ENCODE results near the gene SNX18. TPM values are rescaled to one million over a fixed set of nuclear protein-coding genes. Genes with fewer than 3 reads are reported as not detected.
"Not testable (repeated sequence)": the region's sequence is repeated elsewhere in the genome, so short reads cannot be mapped to it uniquely, and the experiment has no call there.

The SNX18 gene
- polyA plus RNA-seq, 1 donor from 2014 or later: 4.0 TPM

DNA sequence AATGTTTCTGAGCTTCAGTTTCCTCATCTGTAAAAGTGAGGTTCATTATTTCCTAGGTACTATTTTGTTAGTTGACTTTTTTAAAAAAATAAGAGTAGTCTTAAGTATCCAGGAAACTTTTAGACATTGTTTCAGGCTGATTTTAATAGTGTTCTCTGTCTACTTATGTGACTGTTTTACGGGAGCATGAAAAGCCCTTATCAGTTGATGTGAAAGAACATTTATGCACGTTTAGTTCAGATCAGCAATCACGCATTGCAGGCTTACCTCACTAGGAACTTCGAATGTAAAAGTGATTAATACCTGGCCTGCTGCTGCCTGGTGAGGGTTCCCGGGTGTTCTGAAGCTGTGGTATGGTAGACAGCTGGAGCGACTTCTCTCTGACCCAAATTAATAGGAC, 8.1 kb downstream of the SNX18 start:
- Mint-ChIP-seq H3K36me3 (peaks cover 2% of the 10 kb centered on the region), H3K4me3 (no peak overlapping the region), H3K4me1 (peaks cover 37 to 45% (median 42%) of the 10 kb centered on the region in 3 donors), H3K27ac (peak overlapping the region in 1 of 3 donors; percentile 65), H3K27me3 (no peaks in the 10 kb centered on the region), H3K9me3 (no peaks in the 10 kb centered on the region)

DNA sequence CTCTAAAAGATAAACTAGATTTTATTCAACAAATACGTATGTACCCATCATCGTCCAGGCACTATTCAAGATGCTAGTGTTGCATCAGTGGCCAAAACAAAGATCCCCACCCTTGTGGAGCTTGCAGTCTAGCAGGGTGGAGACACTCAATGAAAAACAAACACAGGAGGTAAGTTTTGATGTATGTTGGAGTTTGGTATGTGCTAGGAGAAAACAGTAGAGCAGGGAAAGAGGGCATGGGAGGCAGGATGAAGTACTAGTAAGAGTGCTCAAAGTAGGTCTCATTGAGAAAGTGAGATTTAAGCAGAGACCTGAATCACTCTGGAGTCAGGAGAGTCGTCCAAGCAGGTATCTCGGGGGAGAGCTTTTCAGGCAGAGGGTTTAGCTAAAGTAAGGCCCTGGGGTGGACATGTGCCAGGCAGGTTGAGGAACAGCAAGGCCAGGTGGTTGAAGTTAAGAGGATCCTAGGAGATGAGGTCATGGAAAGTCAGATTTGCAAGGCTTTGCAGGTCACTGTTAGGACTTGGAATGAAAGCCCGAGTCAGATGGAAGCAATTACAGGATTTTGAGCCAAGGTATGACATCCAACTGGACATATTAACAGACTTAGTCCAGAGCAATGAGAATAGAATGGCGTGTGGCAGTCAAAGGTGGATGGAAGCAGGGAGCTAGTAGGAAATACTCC, 9.2 kb downstream of the SNX18 start:
- Mint-ChIP-seq H3K36me3 (peaks cover 2% of the 10 kb centered on the region), H3K27me3 (no peaks in the 10 kb centered on the region), H3K4me1 (peaks cover 37 to 50% (median 45%) of the 10 kb centered on the region in 3 donors), H3K9me3 (no peaks in the 10 kb centered on the region), H3K27ac (no peak overlapping the region), H3K4me3 (no peak overlapping the region)

DNA sequence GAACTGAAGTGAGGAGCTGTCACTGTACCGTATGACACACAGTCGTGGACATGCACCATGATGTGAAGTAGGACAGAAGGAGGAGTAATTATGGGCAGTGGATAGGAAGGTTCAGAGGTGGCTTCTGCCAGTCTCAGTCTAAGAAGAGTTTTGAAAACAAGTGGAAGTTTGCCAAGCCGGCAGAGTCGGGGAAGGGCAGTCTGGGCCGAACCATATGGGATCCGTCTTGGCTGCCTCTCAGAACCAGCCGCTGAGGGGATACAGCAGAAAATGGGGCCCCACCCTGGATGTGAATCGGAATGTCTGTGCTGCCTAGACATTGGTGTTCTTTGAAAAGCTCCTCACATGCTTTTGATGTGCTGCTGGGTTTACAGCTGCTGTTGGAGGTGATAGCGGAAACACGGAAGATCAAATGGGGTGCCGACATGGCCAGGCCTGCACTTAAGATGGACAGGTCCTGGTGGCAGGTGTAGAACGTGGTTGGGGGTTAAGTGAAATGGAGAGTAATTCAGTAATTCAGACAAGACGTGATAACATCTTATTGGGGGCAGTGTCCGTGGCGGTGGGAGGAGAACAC, 11.2 kb downstream of the SNX18 start:
- Mint-ChIP-seq H3K27ac (no peak overlapping the region), H3K9me3 (no peaks in the 10 kb centered on the region), H3K4me3 (no peak overlapping the region), H3K27me3 (no peaks in the 10 kb centered on the region), H3K4me1 (peaks cover 26 to 32% (median 30%) of the 10 kb centered on the region in 3 donors), H3K36me3 (peaks cover 2% of the 10 kb centered on the region)

DNA sequence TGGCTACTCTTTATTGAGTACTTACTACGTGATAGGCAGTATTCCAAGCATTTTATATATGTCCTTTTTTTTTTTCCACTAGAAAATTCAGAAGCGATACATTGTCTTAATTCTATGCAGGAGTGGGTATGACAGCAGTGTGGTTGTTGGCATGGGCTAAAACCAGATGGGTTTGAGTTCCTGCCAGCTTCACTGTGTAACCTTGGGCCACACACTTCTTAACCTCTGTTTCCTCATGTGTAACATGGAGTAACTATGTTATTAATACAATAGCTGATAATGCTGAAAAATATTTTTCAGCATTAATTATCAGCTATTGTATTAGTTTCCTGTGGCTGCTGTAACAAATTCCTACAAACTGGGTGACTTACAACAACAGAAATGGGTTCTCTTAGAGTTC, 12.0 kb downstream of the SNX18 start:
- H3K27ac Mint-ChIP-seq: no peak overlapping the region
- H3K4me3 Mint-ChIP-seq: no peak overlapping the region
- no peaks in the 10 kb centered on the region for H3K27me3 Mint-ChIP-seq
- no peaks in the 10 kb centered on the region for H3K9me3 Mint-ChIP-seq
- peaks cover 2% of the 10 kb centered on the region for H3K36me3 Mint-ChIP-seq
- H3K4me1 Mint-ChIP-seq: peaks cover 25 to 28% (median 26%) of the 10 kb centered on the region in 3 donors

DNA sequence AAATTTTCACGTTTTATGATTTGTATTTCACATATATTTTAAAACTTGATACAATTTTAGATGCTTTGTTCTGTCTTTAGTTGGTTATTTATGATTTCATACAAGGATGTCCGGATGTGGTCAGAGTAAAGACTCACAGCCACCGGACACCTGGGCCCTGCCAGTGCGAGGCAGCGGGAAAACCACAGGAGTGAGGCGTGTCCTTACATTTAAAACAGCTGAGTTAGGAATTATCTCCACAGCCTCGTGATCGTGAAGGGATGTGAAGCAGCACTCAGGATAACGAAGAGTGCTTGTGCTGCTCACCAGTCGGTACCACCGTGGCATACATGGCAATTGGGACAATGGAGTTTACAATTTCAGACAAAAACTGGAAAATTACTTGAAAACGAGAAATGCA, 14.0 kb downstream of the SNX18 start:
- H3K27ac Mint-ChIP-seq: peak overlapping the region in 2 of 3 donors; percentile 27 to 83
- H3K4me1 Mint-ChIP-seq: peaks cover 16 to 31% (median 21%) of the 10 kb centered on the region in 3 donors
- peak overlapping the region in 2 of 4 donors; percentile 5 to 75 for H3K4me3 Mint-ChIP-seq
- no peaks in the 10 kb centered on the region for H3K27me3 Mint-ChIP-seq
- H3K9me3 Mint-ChIP-seq: no peaks in the 10 kb centered on the region
- H3K36me3 Mint-ChIP-seq: peaks cover 2% of the 10 kb centered on the region

DNA sequence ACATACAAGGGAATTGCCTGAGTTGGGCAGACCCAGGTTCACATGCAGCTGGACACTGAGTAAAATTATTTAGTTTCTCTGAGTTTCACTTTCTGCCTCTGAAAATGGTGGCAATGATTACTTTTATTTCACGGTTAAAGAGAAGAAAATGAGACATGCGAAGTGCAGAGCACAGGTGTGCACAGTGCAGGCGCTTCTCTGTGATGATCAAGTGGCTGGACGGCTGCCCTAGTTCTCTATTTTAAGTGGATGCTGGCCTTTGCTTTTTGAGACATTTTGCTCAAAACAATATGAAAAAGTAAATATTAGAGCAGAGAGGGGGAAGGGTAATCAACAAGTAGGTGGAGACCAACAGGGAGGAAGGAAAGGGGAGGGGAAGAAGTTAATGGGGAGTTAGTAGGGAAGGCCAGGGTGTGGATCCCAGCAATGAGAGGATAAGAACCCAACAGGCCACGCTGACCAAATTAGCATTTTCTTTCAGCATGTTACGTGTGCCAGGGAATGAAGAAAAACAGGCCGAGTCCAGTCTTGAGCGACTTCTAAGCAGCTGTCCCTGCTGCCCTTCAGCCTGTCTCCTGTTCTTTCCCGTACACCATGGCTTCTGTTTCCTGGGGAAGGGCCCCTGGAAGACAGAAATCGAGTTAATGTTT, 16.1 kb downstream of the SNX18 start:
- H3K9me3 Mint-ChIP-seq: no peaks in the 10 kb centered on the region
- peak overlapping the region in 1 of 3 donors; percentile 29 for H3K27ac Mint-ChIP-seq
- H3K4me1 Mint-ChIP-seq: peaks cover 26 to 48% (median 33%) of the 10 kb centered on the region in 3 donors
- H3K27me3 Mint-ChIP-seq: no peaks in the 10 kb centered on the region
- peaks cover 8% of the 10 kb centered on the region for H3K36me3 Mint-ChIP-seq
- H3K4me3 Mint-ChIP-seq: peak overlapping the region in 1 of 4 donors; percentile 39

DNA sequence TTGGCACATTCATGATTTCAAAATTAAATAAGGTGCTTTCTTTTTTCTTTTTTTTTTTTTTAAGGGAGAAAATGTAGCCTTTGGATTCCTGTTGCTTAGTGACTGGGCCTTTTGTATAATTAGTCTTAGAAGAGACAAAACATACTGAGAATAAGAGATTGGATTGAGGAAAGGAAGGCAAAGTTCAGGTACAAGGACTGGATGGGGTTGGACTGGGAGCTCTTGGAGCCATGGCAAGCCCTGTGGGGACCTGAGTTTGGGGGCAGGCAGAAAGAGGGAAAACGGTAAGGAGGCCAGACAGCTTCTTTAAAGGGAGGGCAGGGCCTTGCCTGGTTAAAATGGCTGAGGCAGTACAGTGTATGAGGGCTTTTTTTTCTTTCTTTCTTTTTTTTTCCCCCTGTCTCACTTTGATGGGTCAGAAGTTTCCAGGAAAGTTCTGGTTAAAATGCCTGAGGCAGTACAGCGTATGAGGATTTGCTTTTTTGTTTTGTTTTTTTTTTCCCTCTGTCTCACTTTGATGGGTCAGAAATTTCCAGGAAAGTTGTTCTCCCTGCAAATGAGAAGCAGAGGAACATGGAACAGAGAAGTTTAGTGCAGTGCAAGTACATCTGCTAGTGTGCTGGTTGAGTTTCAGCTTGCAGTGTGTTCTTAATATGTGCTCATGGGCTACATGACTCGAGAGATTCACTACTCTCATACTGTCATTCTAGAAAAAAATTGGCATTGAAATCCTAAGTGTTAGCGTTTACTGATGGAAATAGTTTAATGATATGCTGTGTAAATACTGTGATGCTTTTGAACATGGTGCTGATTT, 16.8 kb downstream of the SNX18 start:
- Mint-ChIP-seq H3K27me3 (no peaks in the 10 kb centered on the region), H3K4me1 (peaks cover 30 to 48% (median 33%) of the 10 kb centered on the region in 3 donors), H3K27ac (peak overlapping the region in 1 of 3 donors; percentile 29), H3K9me3 (no peaks in the 10 kb centered on the region), H3K4me3 (peak overlapping the region in 1 of 4 donors; percentile 9), H3K36me3 (peaks cover 9% of the 10 kb centered on the region)

DNA sequence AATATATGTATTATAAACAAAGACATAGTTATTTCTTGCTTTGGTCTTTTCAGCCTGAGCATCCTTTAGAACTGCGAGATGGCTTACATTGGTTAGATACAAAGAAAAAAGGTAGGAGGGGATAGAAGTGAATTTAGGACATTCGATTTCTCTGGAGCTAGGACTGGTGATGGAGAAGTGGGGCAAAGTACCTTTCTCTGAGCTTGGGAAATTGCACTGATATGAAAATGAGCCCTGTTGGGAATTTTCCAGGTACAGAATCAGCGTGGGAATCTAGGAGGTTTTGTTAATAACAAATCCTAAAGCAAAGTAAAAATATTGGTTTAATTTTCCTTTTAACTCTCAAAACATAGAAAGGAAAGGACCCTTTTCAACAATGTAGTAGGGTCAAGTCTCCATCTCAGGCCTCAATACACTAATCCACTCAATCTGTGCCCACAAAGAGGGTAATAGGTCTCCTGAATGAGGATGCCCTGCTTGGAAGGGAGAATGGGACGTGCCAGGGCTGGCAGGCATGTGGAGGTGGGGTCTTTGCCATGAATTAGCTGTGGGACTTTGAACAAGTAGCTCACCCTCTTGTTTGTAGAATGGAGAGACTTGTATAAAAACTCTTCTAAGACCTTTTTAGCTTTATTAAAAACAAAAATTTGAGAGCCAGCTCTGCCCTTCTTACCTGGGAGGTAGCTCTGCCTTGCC, 17.7 kb downstream of the SNX18 start:
- no peak overlapping the region for H3K4me3 Mint-ChIP-seq
- peaks cover 11% of the 10 kb centered on the region for H3K36me3 Mint-ChIP-seq
- H3K9me3 Mint-ChIP-seq: no peaks in the 10 kb centered on the region
- H3K4me1 Mint-ChIP-seq: peaks cover 29 to 44% (median 30%) of the 10 kb centered on the region in 3 donors
- no peaks in the 10 kb centered on the region for H3K27me3 Mint-ChIP-seq
- no peak overlapping the region for H3K27ac Mint-ChIP-seq

DNA sequence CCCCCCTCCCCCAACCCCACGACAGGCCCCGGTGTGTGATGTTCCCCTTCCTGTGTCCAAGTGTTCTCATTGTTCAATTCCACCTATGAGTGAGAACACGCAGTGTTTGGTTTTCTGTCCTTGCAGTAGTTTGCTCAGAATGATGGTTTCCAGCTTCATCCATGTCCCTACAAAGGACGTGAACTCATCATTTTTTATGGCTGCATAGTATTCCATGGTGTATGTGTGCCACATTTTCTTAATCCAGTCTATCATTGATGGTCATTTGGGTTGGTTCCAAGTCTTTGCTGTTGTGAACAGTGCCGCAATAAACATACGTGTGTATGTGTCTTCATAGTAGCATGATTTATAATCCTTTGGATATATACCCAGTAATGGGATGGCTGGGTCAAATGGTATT, 18.8 kb downstream of the SNX18 start:
- H3K27me3 Mint-ChIP-seq, H3K4me3 Mint-ChIP-seq, H3K9me3 Mint-ChIP-seq, H3K27ac Mint-ChIP-seq: not testable (repeated sequence)
- H3K36me3 Mint-ChIP-seq: peaks cover 11% of the 10 kb centered on the region
- peaks cover 25 to 38% (median 28%) of the 10 kb centered on the region in 3 donors for H3K4me1 Mint-ChIP-seq

DNA sequence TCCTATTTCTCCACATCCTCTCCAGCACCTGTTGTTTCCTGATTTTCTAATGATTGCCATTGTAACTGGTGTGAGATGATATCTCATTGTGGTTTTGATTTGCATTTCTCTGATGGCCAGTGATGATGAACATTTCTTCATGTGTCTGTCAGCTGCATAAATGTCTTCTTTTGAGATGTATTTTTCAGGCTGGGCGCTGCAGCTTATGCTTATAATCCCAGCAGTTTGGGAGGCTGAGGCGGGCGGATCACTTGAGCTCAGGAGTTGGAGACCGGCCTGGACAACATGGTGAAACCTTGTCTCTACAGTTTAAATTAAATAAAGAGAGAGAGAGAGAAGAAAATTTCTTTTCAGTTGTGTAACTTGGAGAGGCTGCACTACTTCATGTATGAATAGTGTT, 19.3 kb downstream of the SNX18 start:
- H3K27me3 Mint-ChIP-seq, H3K9me3 Mint-ChIP-seq, H3K4me3 Mint-ChIP-seq: not testable (repeated sequence)
- Mint-ChIP-seq H3K36me3 (peaks cover 11% of the 10 kb centered on the region), H3K27ac (peak overlapping the region in 1 of 3 donors; percentile 7), H3K4me1 (peaks cover 25 to 40% (median 27%) of the 10 kb centered on the region in 3 donors)

DNA sequence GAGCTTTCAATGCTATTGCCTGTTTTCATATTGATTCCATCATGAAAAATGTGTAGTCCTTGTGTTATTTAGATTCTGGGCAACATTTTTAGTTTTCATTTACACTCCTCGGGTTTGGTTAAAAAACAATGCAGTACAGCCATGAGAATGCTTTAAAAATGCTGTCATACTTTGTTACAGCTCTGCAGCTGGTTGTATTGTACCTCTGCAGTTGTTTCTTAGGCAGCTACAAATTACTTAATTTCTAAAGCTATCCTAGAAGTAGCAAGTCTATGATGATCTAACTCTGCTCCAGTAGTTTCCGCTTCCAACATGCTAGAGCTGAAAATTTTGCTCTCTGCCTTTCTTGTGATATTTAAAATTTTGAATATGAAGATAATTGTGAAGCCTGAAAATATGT, 20.2 kb downstream of the SNX18 start:
- Mint-ChIP-seq H3K4me1 (peaks cover 25 to 47% (median 30%) of the 10 kb centered on the region in 3 donors), H3K36me3 (peaks cover 11% of the 10 kb centered on the region), H3K27ac (no peak overlapping the region)

DNA sequence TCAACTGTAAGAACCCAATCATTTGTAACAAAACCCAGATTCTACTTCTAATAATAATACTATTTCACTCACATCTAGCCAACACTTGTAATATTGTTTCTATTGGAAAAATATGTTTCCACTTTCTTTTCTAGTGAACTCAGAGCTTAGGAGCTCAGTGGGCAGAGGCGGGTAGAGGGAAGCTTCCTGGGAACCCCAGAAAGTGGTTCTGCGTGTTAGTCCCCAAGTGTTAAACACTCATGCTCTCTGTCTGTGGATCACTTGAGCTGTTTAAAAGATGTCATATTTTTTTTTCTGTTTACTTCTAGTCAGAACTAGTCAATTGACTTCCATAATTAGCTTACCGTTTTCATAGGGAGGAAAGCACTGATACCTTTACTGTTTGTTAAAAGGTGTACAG, 20.6 kb downstream of the SNX18 start:
- Mint-ChIP-seq H3K4me3 (no peak overlapping the region), H3K9me3 (no peaks in the 10 kb centered on the region), H3K27ac (no peak overlapping the region), H3K36me3 (peaks cover 11% of the 10 kb centered on the region), H3K27me3 (no peaks in the 10 kb centered on the region), H3K4me1 (peaks cover 25 to 47% (median 30%) of the 10 kb centered on the region in 3 donors)

More for the DNA sequence above, 20.2 kb downstream of the SNX18 start:
- Mint-ChIP-seq H3K27me3 (no peaks in the 10 kb centered on the region), H3K4me3 (no peak overlapping the region), H3K9me3 (no peaks in the 10 kb centered on the region)

DNA sequence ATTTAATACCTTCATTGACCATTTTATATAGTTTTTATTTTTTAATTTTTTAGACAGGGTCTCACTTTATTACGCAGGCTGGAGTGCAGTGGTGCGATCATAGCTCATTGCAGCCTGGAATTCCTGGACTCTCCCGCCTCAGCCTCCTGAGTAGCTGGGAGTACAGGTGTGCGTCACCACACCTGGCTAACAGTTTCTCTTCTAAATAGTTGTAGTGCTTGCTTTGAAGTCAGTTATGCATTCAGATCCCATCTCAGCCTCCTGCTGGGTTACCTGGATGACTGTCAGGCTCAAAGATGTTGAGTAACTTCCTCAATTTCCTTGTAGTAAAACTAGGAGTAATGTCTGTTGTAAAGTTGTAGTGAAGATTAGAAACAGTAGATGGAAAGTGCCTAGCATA, 21.4 kb downstream of the SNX18 start:
- H3K4me3 Mint-ChIP-seq: no peak overlapping the region
- no peak overlapping the region for H3K27ac Mint-ChIP-seq
- no peaks in the 10 kb centered on the region for H3K9me3 Mint-ChIP-seq
- peaks cover 23 to 46% (median 28%) of the 10 kb centered on the region in 3 donors for H3K4me1 Mint-ChIP-seq
- no peaks in the 10 kb centered on the region for H3K27me3 Mint-ChIP-seq
- H3K36me3 Mint-ChIP-seq: peaks cover 11% of the 10 kb centered on the region

DNA sequence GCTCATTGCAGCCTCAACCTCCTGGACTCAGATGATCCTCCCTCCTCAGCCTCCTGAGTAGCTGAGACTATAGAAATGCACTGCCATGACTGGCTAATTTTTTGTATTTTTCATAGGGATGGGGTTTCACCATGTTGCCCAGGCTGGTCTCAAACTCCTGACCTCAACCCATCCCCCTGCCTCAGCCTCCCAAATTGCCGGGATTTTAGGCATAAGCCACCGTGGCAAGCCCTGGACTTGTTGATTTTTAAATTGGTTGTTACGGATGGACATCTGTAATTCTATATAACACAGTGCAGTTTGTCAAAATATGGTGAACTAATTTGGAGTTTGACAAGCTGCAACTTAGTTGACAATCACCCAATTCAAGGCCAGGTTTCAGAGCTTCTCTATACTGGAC, 22.7 kb downstream of the SNX18 start:
- Mint-ChIP-seq H3K27me3 (no peaks in the 10 kb centered on the region), H3K4me3 (no peak overlapping the region), H3K36me3 (peaks cover 13% of the 10 kb centered on the region), H3K27ac (no peak overlapping the region), H3K9me3 (no peaks in the 10 kb centered on the region), H3K4me1 (peaks cover 18 to 36% (median 28%) of the 10 kb centered on the region in 3 donors)
